H1 (cell line): ENCODE results near the gene PPP1CA.

Experiments
- BRCA1 ChIP-seq: IDR thresholded peaks from 2 replicates; pipeline ENCODE4 v1.6.1; 2012; ENCODE audit warnings: low read depth, low read length, improper control_type of control experiment
- GABPA ChIP-seq: IDR thresholded peaks from 2 replicates; pipeline ENCODE4 v1.6.1; 2011; ENCODE audit warnings: mild to moderate bottlenecking, low read length, moderate library complexity, borderline replicate concordance; ENCODE audit not compliant: insufficient read depth
- POLR2A ChIP-seq, 2 experiments: IDR thresholded peaks; 1 replicate in 1 of 2; 2 replicates in 1 of 2; pipeline ENCODE4 v1.6.1; 2011; ENCODE audit warnings: low read depth in 2 of 2, low read length in 2 of 2, mild to moderate bottlenecking in 2 of 2; ENCODE audit errors: control extremely low read depth in 1 of 2
- POLR2AphosphoS5 ChIP-seq: IDR thresholded peaks from 2 replicates; pipeline ENCODE4 v1.6.1; 2011; ENCODE audit warnings: low read depth, low read length
- RFX5 ChIP-seq: IDR thresholded peaks from 2 replicates; pipeline ENCODE4 v1.6.1; 2011; ENCODE audit warnings: low read depth, low read length, improper control_type of control experiment, borderline replicate concordance
- RNF2 ChIP-seq: fragments of 200-900, 300-1000 bp; sonication (generic); IDR thresholded peaks from 2 replicates; pipeline ENCODE4 v1.7.1; 2016; ENCODE audit warnings: borderline replicate concordance, low read depth, mild to moderate bottlenecking, antibody characterized with exemption, low read length; ENCODE audit not compliant: poor library complexity, severe bottlenecking; ENCODE audit errors: missing control alignments
- SRF ChIP-seq: IDR thresholded peaks from 2 replicates; pipeline ENCODE4 v1.6.1; 2011; ENCODE audit warnings: mild to moderate bottlenecking, low read depth, low read length, moderate library complexity
- TCF12 ChIP-seq: IDR thresholded peaks from 2 replicates; pipeline ENCODE4 v1.6.1; 2011; ENCODE audit warnings: low read depth, mild to moderate bottlenecking, low read length
- TF ChIP-seq, protein P1 (sequence below), 3 experiments: IDR thresholded peaks; 1 replicate in 2 of 3; 2 replicates in 1 of 3; pipeline versions ENCODE4 v1.5.1 to v1.6.1; 2011; ENCODE audit warnings: low read length in 3 of 3, mild to moderate bottlenecking in 3 of 3, inconsistent platforms in 2 of 3, low read depth in 1 of 3, moderate library complexity in 1 of 3; ENCODE audit not compliant: insufficient read depth in 1 of 3; ENCODE audit errors: control extremely low read depth in 1 of 3

DNA sequence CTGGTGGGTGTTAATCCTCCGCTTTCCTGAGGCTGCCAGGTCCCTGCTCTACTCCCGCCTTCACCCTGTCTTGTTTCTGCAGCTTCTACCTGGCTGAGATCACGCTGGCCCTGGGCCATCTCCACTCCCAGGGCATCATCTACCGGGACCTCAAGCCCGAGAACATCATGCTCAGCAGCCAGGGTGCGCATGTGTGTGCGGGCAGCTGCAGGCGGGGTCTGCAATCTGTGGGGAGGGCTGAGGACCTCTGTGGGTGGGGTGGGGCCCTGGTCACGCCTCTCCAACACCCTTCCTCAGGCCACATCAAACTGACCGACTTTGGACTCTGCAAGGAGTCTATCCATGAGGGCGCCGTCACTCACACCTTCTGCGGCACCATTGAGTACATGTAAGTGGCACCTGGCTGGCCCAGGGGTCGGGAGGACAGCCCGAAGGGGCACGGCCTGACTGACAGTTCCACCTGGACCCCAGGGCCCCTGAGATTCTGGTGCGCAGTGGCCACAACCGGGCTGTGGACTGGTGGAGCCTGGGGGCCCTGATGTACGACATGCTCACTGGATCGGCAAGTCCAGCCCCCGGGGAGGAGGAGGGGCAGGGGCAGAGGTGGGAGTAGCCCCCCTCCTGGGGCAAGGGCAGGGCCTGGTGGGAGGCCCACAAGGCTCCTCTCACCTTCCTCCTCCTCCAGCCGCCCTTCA lies 31.1 kb upstream of the PPP1CA start:
- TF ChIP-seq, protein P1, sequence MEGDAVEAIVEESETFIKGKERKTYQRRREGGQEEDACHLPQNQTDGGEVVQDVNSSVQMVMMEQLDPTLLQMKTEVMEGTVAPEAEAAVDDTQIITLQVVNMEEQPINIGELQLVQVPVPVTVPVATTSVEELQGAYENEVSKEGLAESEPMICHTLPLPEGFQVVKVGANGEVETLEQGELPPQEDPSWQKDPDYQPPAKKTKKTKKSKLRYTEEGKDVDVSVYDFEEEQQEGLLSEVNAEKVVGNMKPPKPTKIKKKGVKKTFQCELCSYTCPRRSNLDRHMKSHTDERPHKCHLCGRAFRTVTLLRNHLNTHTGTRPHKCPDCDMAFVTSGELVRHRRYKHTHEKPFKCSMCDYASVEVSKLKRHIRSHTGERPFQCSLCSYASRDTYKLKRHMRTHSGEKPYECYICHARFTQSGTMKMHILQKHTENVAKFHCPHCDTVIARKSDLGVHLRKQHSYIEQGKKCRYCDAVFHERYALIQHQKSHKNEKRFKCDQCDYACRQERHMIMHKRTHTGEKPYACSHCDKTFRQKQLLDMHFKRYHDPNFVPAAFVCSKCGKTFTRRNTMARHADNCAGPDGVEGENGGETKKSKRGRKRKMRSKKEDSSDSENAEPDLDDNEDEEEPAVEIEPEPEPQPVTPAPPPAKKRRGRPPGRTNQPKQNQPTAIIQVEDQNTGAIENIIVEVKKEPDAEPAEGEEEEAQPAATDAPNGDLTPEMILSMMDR (IDR thresholded peaks at IDR 0.05; ENCODE audit: control extremely low read depth in 1 of 3, insufficient read depth in 1 of 3, low read depth in 1 of 3, low read length in 3 of 3) = no peak
- TF ChIP-seq SRF (no peak), TCF12 (no peak), GABPA (no peak), BRCA1 (no peak), RFX5 (no peak), RNF2 (no peak), POLR2A (IDR thresholded peaks at IDR 0.05; ENCODE audit: control extremely low read depth in 1 of 2, low read depth in 2 of 2, low read length in 2 of 2) (no peak), POLR2AphosphoS5 (no peak)
